ENCODE data around the gene COX4I2.
A peak's percentile ranks its signal among the peaks of the same experiment; 100 is the strongest.
"Not testable (repeated sequence)": the region's sequence is repeated elsewhere in the genome, so short reads cannot be mapped to it uniquely, and the experiment has no call there.

COX4I2 gene

GRCh38 chr20:31595380-31595653 is 42.4 kb upstream of the COX4I2 start:
- DNase-seq (ENCODE audit: extremely low spot score) = no peak
- TF ChIP-seq FOXK2 (IDR thresholded peaks at IDR 0.05) (no peak), NFRKB (IDR thresholded peaks at IDR 0.05) (no peak)
- POLR2A ChIA-PET = interaction anchor here (1.4 kb wide), 1 partner anchor 10 kb away, joined by 12 read pairs; the partner anchor contains the start of gene ID1
- CTCF ChIA-PET = interaction anchor here (1.8 kb wide), 1 partner anchor 17 kb away, joined by 8 read pairs; no protein-coding TSS in a partner anchor

- no peak for DNase-seq (ENCODE audit: extremely low spot score)
- TF ChIP-seq SP1 (IDR thresholded peaks at IDR 0.05) = no peak
- POLR2A ChIA-PET = interaction anchor here (1.0 to 1.4 kb wide), 2 partner anchors 9 to 12 kb away, joined by 3 to 12 read pairs; partner anchors contain the start of gene ID1
- CTCF ChIA-PET = interaction anchor here (1.8 kb wide), 1 partner anchor 16 kb away, joined by 8 read pairs; no protein-coding TSS in a partner anchor
These were observed 41.9 kb upstream of the COX4I2 start for GRCh38 chr20:31595654-31596411.

- DNase-seq (ENCODE audit: extremely low spot score) = not testable (repeated sequence)
- CTCF ChIA-PET = interaction anchor here (1.8 kb wide), 1 partner anchor 16 kb away, joined by 8 read pairs; no protein-coding TSS in a partner anchor
- peak; percentile 34; the same call in 1 of the 2 replicates for TF ChIP-seq ZNF384 (IDR thresholded peaks at IDR 0.05)
- POLR2A ChIA-PET = interaction anchor here (1.0 to 1.4 kb wide), 2 partner anchors 8 to 12 kb away, joined by 3 to 12 read pairs; partner anchors contain the start of gene ID1
These were observed 41.3 kb upstream of the COX4I2 start for GRCh38 chr20:31596412-31596715.

- TF ChIP-seq BHLHE40 (IDR thresholded peaks at IDR 0.05; ENCODE audit: borderline replicate concordance) (no peak), SUZ12 (IDR thresholded peaks at IDR 0.05) (no peak), FOXK2 (IDR thresholded peaks at IDR 0.05) (no peak), ELF4 (IDR thresholded peaks at IDR 0.05) (no peak), CTBP1 (IDR thresholded peaks at IDR 0.05; ENCODE audit: borderline replicate concordance) (no peak), NFRKB (IDR thresholded peaks at IDR 0.05) (no peak), SP1 (IDR thresholded peaks at IDR 0.05) (no peak), FOXA1 (IDR thresholded peaks at IDR 0.05) (no peak), ZNF384 (IDR thresholded peaks at IDR 0.05) (no peak), TARDBP (IDR thresholded peaks at IDR 0.05) (no peak), L3MBTL2 (conservative IDR thresholded peaks at IDR 0.05) (no peak)
- ChIA-PET POLR2A (interaction anchor here (1.4 kb wide), 1 partner anchor 8 kb away, joined by 12 read pairs; the partner anchor contains the start of gene ID1), CTCF (interaction anchor here (1.8 kb wide), 1 partner anchor 15 kb away, joined by 8 read pairs; no protein-coding TSS in a partner anchor)
- no peak for DNase-seq (ENCODE audit: extremely low spot score)
These were observed 40.8 kb upstream of the COX4I2 start for GRCh38 chr20:31596831-31597480.

GRCh38 chr20:31597481-31597855 is 40.2 kb upstream of the COX4I2 start:
- POLR2A ChIA-PET = no interaction called here
- DNase-seq (ENCODE audit: extremely low spot score) = no peak
- TF ChIP-seq NFRKB (IDR thresholded peaks at IDR 0.05) (no peak), HDGF (IDR thresholded peaks at IDR 0.05; ENCODE audit: borderline replicate concordance) (no peak), LEF1 (IDR thresholded peaks at IDR 0.05; ENCODE audit: borderline replicate concordance) (no peak), ZNF384 (IDR thresholded peaks at IDR 0.05) (no peak), BHLHE40 (IDR thresholded peaks at IDR 0.05; ENCODE audit: borderline replicate concordance) (no peak), CTBP1 (IDR thresholded peaks at IDR 0.05; ENCODE audit: borderline replicate concordance) (no peak), FOXA1 (IDR thresholded peaks at IDR 0.05) (no peak), ELF4 (IDR thresholded peaks at IDR 0.05) (no peak), SUZ12 (IDR thresholded peaks at IDR 0.05) (no peak), PKNOX1 (IDR thresholded peaks at IDR 0.05) (no peak), TARDBP (IDR thresholded peaks at IDR 0.05) (no peak), FOXM1 (IDR thresholded peaks at IDR 0.05; ENCODE audit: borderline replicate concordance) (no peak), L3MBTL2 (conservative IDR thresholded peaks at IDR 0.05) (no peak), ARNT (IDR thresholded peaks at IDR 0.05) (no peak), SP1 (IDR thresholded peaks at IDR 0.05) (no peak), FOXK2 (IDR thresholded peaks at IDR 0.05) (no peak)
- CTCF ChIA-PET = no interaction called here

- CTCF ChIA-PET = interaction anchor here (0.8 to 2.4 kb wide), 6 partner anchors 10 to 45 kb away, joined by 3 to 20 read pairs (median 4); no protein-coding TSS in a partner anchor
- POLR2A ChIA-PET = interaction anchor here (1.0 to 12.0 kb wide), 2 partner anchors 10 to 32 kb away, joined by 3 to 260 read pairs; no protein-coding TSS in a partner anchor
- TF ChIP-seq LEF1 (IDR thresholded peaks at IDR 0.05; ENCODE audit: borderline replicate concordance) (no peak), FOXK2 (IDR thresholded peaks at IDR 0.05) (no peak), CTBP1 (IDR thresholded peaks at IDR 0.05; ENCODE audit: borderline replicate concordance) (no peak), NFRKB (IDR thresholded peaks at IDR 0.05) (no peak), ARNT (IDR thresholded peaks at IDR 0.05) (no peak), BHLHE40 (IDR thresholded peaks at IDR 0.05; ENCODE audit: borderline replicate concordance) (no peak), SP1 (IDR thresholded peaks at IDR 0.05) (no peak), SUZ12 (IDR thresholded peaks at IDR 0.05) (no peak), FOXA1 (IDR thresholded peaks at IDR 0.05) (no peak)
- DNase-seq (ENCODE audit: extremely low spot score) = no peak
These were observed 35.3 kb upstream of the COX4I2 start for GRCh38 chr20:31602431-31602778.

- ChIA-PET CTCF (interaction anchor here (0.8 to 2.4 kb wide), 6 partner anchors 10 to 46 kb away, joined by 3 to 20 read pairs (median 4); no protein-coding TSS in a partner anchor), POLR2A (interaction anchor here (1.0 to 12.0 kb wide), 2 partner anchors 10 to 32 kb away, joined by 3 to 260 read pairs; no protein-coding TSS in a partner anchor)
These were observed 34.8 kb upstream of the COX4I2 start for GRCh38 chr20:31602779-31603441.

More at GRCh38 chr20:31602779-31603441, 34.8 kb upstream of the COX4I2 start:
- no peak for DNase-seq (ENCODE audit: extremely low spot score)
- TF ChIP-seq HDGF (IDR thresholded peaks at IDR 0.05; ENCODE audit: borderline replicate concordance) (no peak), SUZ12 (IDR thresholded peaks at IDR 0.05) (no peak), SP1 (IDR thresholded peaks at IDR 0.05) (no peak), BHLHE40 (IDR thresholded peaks at IDR 0.05; ENCODE audit: borderline replicate concordance) (no peak), ARNT (IDR thresholded peaks at IDR 0.05) (no peak), CTBP1 (IDR thresholded peaks at IDR 0.05; ENCODE audit: borderline replicate concordance) (no peak), ZNF384 (IDR thresholded peaks at IDR 0.05) (no peak), FOXA1 (IDR thresholded peaks at IDR 0.05) (no peak)
